Peyer's patch (tissue), 4 donors: ENCODE data around the gene CENPT.
A peak's percentile ranks its signal among the peaks of the same experiment; 100 is the strongest.

Experiments used
- CTCF ChIP-seq, 6 experiments: fragments of 450-650 bp in 4 of 6; fragments of 200-600 bp in 2 of 6; sonication (generic) in 1 of 6; IDR thresholded peaks; one replicate each; pipeline ENCODE4 v1.5.1; 2017 to 2019; ENCODE audit warnings: antibody characterized with exemption in 6 of 6, mild to moderate bottlenecking in 3 of 6, moderate library complexity in 1 of 6
- POLR2A ChIP-seq, 2 donors: fragments of 450-650 bp; IDR thresholded peaks; one replicate each; pipeline ENCODE4 v1.5.1; 2017; ENCODE audit warnings: antibody characterized with exemption in 2 of 2, mild to moderate bottlenecking in 2 of 2, moderate library complexity in 2 of 2

- no peak for TF ChIP-seq CTCF (IDR thresholded peaks at IDR 0.05)
- peak in 1 of 2 donors; percentile 38 for TF ChIP-seq POLR2A (IDR thresholded peaks at IDR 0.05)
Measured at GRCh38 chr16:67893743-67894399, 46.4 kb upstream of the CENPT start.
